ENCODE results near the gene MYO1B.

Gene MYO1B

GRCh38 chr2:191428141-191428540 is 182.9 kb downstream of the MYO1B start:
- TF ChIP-seq, protein P1, sequence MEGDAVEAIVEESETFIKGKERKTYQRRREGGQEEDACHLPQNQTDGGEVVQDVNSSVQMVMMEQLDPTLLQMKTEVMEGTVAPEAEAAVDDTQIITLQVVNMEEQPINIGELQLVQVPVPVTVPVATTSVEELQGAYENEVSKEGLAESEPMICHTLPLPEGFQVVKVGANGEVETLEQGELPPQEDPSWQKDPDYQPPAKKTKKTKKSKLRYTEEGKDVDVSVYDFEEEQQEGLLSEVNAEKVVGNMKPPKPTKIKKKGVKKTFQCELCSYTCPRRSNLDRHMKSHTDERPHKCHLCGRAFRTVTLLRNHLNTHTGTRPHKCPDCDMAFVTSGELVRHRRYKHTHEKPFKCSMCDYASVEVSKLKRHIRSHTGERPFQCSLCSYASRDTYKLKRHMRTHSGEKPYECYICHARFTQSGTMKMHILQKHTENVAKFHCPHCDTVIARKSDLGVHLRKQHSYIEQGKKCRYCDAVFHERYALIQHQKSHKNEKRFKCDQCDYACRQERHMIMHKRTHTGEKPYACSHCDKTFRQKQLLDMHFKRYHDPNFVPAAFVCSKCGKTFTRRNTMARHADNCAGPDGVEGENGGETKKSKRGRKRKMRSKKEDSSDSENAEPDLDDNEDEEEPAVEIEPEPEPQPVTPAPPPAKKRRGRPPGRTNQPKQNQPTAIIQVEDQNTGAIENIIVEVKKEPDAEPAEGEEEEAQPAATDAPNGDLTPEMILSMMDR (conservative IDR thresholded peaks at IDR 0.05): no peak
- TF ChIP-seq ZFX (IDR thresholded peaks at IDR 0.05): no peak
- no peak overlapping the region for H3K27ac ChIP-seq

GRCh38 chr2:191430476-191430875 is 185.3 kb downstream of the MYO1B start:
- TF ChIP-seq, protein P1 (conservative IDR thresholded peaks at IDR 0.05): no peak
- no peak for TF ChIP-seq ZFX (IDR thresholded peaks at IDR 0.05)
- no peak overlapping the region for H3K27ac ChIP-seq

- H3K27ac ChIP-seq: no peak overlapping the region
- no peak for TF ChIP-seq ZFX (IDR thresholded peaks at IDR 0.05)
- TF ChIP-seq, protein P1 (conservative IDR thresholded peaks at IDR 0.05): no peak
These were observed 186.9 kb downstream of the MYO1B start for GRCh38 chr2:191432121-191432520.

DNA sequence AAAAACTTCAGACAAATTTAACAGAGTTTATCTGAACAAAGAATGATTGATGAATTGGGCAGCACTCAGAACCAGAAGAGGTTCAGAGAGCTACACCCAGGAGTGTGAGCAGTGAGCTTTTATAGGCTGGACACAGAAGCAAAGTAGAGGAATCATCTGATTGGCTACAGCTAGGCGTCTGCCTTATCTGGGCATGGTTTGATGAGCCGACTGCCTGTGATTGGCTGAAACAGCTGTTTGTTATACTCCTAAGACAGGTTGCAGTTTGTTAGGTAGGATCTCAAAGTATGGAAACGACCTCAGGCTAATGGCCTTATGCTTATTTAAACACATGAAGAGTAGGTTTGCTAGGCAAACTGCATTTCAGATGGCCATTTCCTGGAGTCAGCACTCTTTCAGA is 188.9 kb downstream of the MYO1B start:
- TF ChIP-seq ZFX (IDR thresholded peaks at IDR 0.05): no peak
- TF ChIP-seq, protein P1 (conservative IDR thresholded peaks at IDR 0.05): no peak
- H3K27ac ChIP-seq: no peak overlapping the region

DNA sequence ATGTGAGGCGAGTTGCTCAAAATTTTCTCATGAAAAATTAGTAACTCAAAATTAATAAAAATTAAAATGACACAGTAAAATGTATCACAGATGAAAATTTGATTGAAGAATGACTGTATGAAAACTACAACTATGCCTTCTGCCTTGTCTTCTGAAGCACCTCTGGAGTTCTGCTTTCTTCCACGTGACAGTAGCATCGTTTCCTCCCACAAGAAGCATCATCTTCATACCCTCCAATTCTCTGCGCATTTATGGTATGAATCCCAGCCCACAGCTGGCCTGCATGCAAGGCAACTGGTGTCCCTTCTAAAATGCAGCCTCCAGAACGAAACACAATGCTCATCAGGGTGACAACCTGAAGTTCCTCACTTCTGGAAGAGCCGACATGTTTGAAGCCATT is 189.9 kb downstream of the MYO1B start:
- no peak for TF ChIP-seq ZFX (IDR thresholded peaks at IDR 0.05)
- TF ChIP-seq, protein P1 (conservative IDR thresholded peaks at IDR 0.05): no peak
- H3K27ac ChIP-seq: no peak overlapping the region

DNA sequence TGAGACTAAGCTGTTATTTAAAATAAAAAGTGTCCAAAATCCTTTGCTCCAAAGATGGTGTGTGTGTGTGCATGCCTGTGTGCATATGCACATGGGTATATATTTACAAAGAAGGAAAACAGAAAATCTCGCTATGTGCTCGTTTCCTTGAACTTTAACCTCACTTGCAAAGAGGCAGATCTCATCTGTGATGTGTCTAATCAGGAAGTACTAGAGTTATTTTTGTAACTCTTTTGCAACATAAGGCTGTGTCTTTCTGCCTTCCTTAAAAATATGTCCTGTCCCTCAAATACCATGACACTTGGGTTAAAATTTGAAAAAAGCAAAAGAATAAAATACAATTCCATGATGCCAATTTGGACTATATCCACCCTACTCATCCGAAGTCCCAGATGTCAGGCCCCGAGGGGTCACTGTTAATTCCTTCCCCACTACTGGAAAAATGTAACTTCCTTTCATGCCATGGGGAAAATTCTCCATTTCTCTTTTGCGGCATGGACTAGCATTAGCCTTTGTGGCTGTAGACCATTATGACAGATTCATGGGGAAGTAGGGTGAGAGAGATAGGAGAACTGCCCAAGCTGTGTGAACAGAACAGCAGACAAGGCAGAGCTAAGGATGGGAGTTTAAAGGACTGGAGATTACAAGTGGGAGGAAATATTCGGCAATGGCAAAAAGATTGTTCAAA is 191.3 kb downstream of the MYO1B start:
- H3K27ac ChIP-seq: no peak overlapping the region
- no peak for TF ChIP-seq ZFX (IDR thresholded peaks at IDR 0.05)
- TF ChIP-seq, protein P1 (conservative IDR thresholded peaks at IDR 0.05): no peak

- TF ChIP-seq, protein P1 (conservative IDR thresholded peaks at IDR 0.05): no peak
- no peak for TF ChIP-seq ZFX (IDR thresholded peaks at IDR 0.05)
- H3K27ac ChIP-seq: no peak overlapping the region
These were observed 194.3 kb downstream of the MYO1B start for GRCh38 chr2:191439481-191439880.
